Gastroesophageal sphincter (tissue), 4 donors: ENCODE measurements around the gene LIN37. TPM values are rescaled to one million over a fixed set of nuclear protein-coding genes. Genes with fewer than 3 reads are reported as not detected.
"Not testable (repeated sequence)": the region's sequence is repeated elsewhere in the genome, so short reads cannot be mapped to it uniquely, and the experiment has no call there.

Experiments used
- ATAC-seq: fragments of 150-250 bp; one replicate; pipeline ENCODE4 v1.9.1; 2016; ENCODE audit warnings: mild to moderate bottlenecking, moderate library complexity
- H3K27ac ChIP-seq, 4 donors: fragments of 200-600 bp; sonication (generic) in 3 of 4; 1 replicate in 3 of 4; 2 replicates in 1 of 4; pipeline ENCODE4 v1.5.1; 2016 to 2019
- H3K27me3 ChIP-seq: fragments of 200-600 bp; sonication (generic); one replicate; pipeline ENCODE4 v1.5.1; 2019
- H3K36me3 ChIP-seq, 2 donors: fragments of 200-600 bp; sonication (generic); one replicate each; pipeline ENCODE4 v1.5.1; 2019; ENCODE audit warnings: control low read depth in 1 of 2
- H3K4me1 ChIP-seq, 3 donors: fragments of 200-600 bp; sonication (generic); 1 replicate in 2 of 3; 2 replicates in 1 of 3; pipeline ENCODE4 v1.5.1; 2016 to 2019; ENCODE audit warnings: control low read depth in 2 of 3
- H3K4me3 ChIP-seq, 2 donors: fragments of 200-600 bp; sonication (generic); one replicate each; pipeline ENCODE4 v1.5.1; 2019; ENCODE audit warnings: mild to moderate bottlenecking in 1 of 2, moderate library complexity in 1 of 2
- H3K9me3 ChIP-seq, 3 donors: fragments of 200-600 bp; sonication (generic); one replicate each; pipeline ENCODE4 v1.5.1; 2017 to 2019; ENCODE audit warnings: control low read depth in 2 of 3
- CTCF ChIP-seq, 4 experiments: fragments of 200-600 bp in 2 of 4; fragments of 450-650 bp in 2 of 4; sonication (generic) in 1 of 4; IDR thresholded peaks; one replicate each; pipeline ENCODE4 v1.5.1; 2017 to 2019; ENCODE audit warnings: antibody characterized with exemption in 4 of 4, mild to moderate bottlenecking in 2 of 4, moderate library complexity in 2 of 4
- EP300 ChIP-seq: sonication (generic); formaldehyde crosslinking; IDR thresholded peaks from one replicate; pipeline ENCODE4 v1.6.1; 2017; ENCODE audit warnings: antibody characterized with exemption, mild to moderate bottlenecking
- POLR2A ChIP-seq, 2 donors: fragments of 450-650 bp; IDR thresholded peaks; one replicate each; pipeline ENCODE4 v1.6.1; 2017; ENCODE audit warnings: antibody characterized with exemption in 2 of 2, mild to moderate bottlenecking in 2 of 2, moderate library complexity in 1 of 2
- POLR2AphosphoS5 ChIP-seq: sonication (generic); formaldehyde crosslinking; IDR thresholded peaks from one replicate; pipeline ENCODE4 v1.6.1; 2017; ENCODE audit warnings: antibody characterized with exemption
- WGBS, 2 donors: methylation state at CpG; one replicate each; pipeline ENCODE4 v1.1.5; 2018; ENCODE audit warnings: low coverage in 1 of 2; 5-methylcytosine and 5-hydroxymethylcytosine counted together
- total RNA-seq, 4 donors: library from RNA; depleted of rRNA; stranded (reverse); fragments of >200 nt; gene quantifications; one replicate each; pipeline ENCODE4 v1.1.0, GENCODE V29; 2016

Gene LIN37
- total RNA-seq, 4 donors from 2014 or later: 14.4 to 29.4 (median 18.7) TPM

- no peaks in the 10 kb centered on the region for H3K9me3 ChIP-seq
- H3K27ac ChIP-seq: no peak overlapping the region
- H3K4me1 ChIP-seq: peaks cover 0 to 39% (median 22%) of the 10 kb centered on the region in 3 donors
- no peak overlapping the region for H3K4me3 ChIP-seq
- 83 to 93% methylated on average over 2 to 4 of the region's 4 CpGs for WGBS, 2 donors
- no peak for ATAC-seq
- H3K36me3 ChIP-seq: peaks cover 0 to 62% of the 10 kb centered on the region in 2 donors
- no peak for TF ChIP-seq POLR2A (IDR thresholded peaks at IDR 0.05)
- no peaks in the 10 kb centered on the region for H3K27me3 ChIP-seq
Measured at GRCh38 chr19:35760711-35761349, 12.5 kb downstream of the LIN37 start.

- TF ChIP-seq POLR2AphosphoS5: no peak
- no peak for TF ChIP-seq POLR2A (IDR thresholded peaks at IDR 0.05)
- TF ChIP-seq EP300: no peak
- no peak for TF ChIP-seq CTCF (IDR thresholded peaks at IDR 0.05)
- WGBS, 2 donors: 82 to 86% methylated on average over 8 to 12 of the region's 17 CpGs
- no peaks in the 10 kb centered on the region for H3K27me3 ChIP-seq
- H3K4me3 ChIP-seq: no peak overlapping the region
- H3K9me3 ChIP-seq: no peaks in the 10 kb centered on the region
- peaks cover 0 to 79% of the 10 kb centered on the region in 2 donors for H3K36me3 ChIP-seq
- H3K27ac ChIP-seq: no peak overlapping the region
- peaks cover 0 to 16% (median 0%) of the 10 kb centered on the region in 3 donors for H3K4me1 ChIP-seq
- ATAC-seq: no peak
Measured at GRCh38 chr19:35764432-35765315, 16.3 kb downstream of the LIN37 start.

GRCh38 chr19:35766571-35767104, 18.3 kb downstream of the LIN37 start:
- WGBS, 2 donors: 100% methylated on average over 1 of the region's 11 CpGs; no CpG with 5 or more reads in 1 of the 2 donors
- TF ChIP-seq CTCF (IDR thresholded peaks at IDR 0.05) (no peak), POLR2AphosphoS5 (no peak), EP300 (no peak), POLR2A (IDR thresholded peaks at IDR 0.05) (no peak)
- Histone ChIP-seq H3K27me3 (no peaks in the 10 kb centered on the region), H3K27ac (no peak overlapping the region), H3K4me3 (no peak overlapping the region), H3K4me1 (peaks cover 0 to 9% (median 0%) of the 10 kb centered on the region in 3 donors), H3K36me3 (peaks cover 0 to 60% of the 10 kb centered on the region in 2 donors), H3K9me3 (no peaks in the 10 kb centered on the region)
- no peak for ATAC-seq

- ATAC-seq: no peak
- no peak for TF ChIP-seq CTCF (IDR thresholded peaks at IDR 0.05)
- TF ChIP-seq POLR2AphosphoS5: no peak
- TF ChIP-seq POLR2A (IDR thresholded peaks at IDR 0.05): no peak
- TF ChIP-seq EP300: no peak
Measured at GRCh38 chr19:35767288-35768081, 19.1 kb downstream of the LIN37 start.

GRCh38 chr19:35768082-35768421, 19.7 kb downstream of the LIN37 start:
- ATAC-seq: no peak
- H3K4me3 ChIP-seq: no peak overlapping the region
- peaks cover 0 to 9% (median 0%) of the 10 kb centered on the region in 3 donors for H3K4me1 ChIP-seq
- no peak for TF ChIP-seq CTCF (IDR thresholded peaks at IDR 0.05)
- no peak for TF ChIP-seq EP300
- no peak for TF ChIP-seq POLR2AphosphoS5
- no peak for TF ChIP-seq POLR2A (IDR thresholded peaks at IDR 0.05)
- peak overlapping the region in 1 of 4 donors; percentile 7 for H3K27ac ChIP-seq
- peaks cover 0 to 46% of the 10 kb centered on the region in 2 donors for H3K36me3 ChIP-seq
- 48 to 68% methylated on average over 4 to 5 of the region's 15 CpGs for WGBS, 2 donors
- H3K9me3 ChIP-seq: no peaks in the 10 kb centered on the region
- no peaks in the 10 kb centered on the region for H3K27me3 ChIP-seq

More at GRCh38 chr19:35767288-35768081, 19.1 kb downstream of the LIN37 start:
- no peaks in the 10 kb centered on the region for H3K9me3 ChIP-seq
- H3K27me3 ChIP-seq: no peaks in the 10 kb centered on the region
- H3K27ac ChIP-seq: peak overlapping the region in 1 of 4 donors; percentile 7
- H3K4me3 ChIP-seq: no peak overlapping the region
- H3K36me3 ChIP-seq: peaks cover 0 to 52% of the 10 kb centered on the region in 2 donors
- 60 to 85% methylated on average over 1 to 4 of the region's 34 CpGs for WGBS, 2 donors
- peaks cover 0 to 9% (median 0%) of the 10 kb centered on the region in 3 donors for H3K4me1 ChIP-seq

- 82 to 92% methylated on average over 4 to 5 of the region's 5 CpGs for WGBS, 2 donors
- not testable (repeated sequence) for H3K9me3 ChIP-seq, ATAC-seq, H3K27ac ChIP-seq, H3K4me3 ChIP-seq, H3K27me3 ChIP-seq
- peaks cover 0 to 30% (median 5%) of the 10 kb centered on the region in 3 donors for H3K4me1 ChIP-seq
- peaks cover 0 to 13% of the 10 kb centered on the region in 2 donors for H3K36me3 ChIP-seq
Measured at GRCh38 chr19:35772362-35772761, 24.0 kb downstream of the LIN37 start.
